GM10847 (cell line): Measurements from ENCODE around the gene SF3B4.

ENCODE experiments used
- POLR2A ChIP-seq: IDR thresholded peaks from 2 replicates; pipeline ENCODE4 v1.6.1; 2011; ENCODE audit not compliant: insufficient read length; ENCODE audit errors: extremely low read depth

The SF3B4 gene

DNA sequence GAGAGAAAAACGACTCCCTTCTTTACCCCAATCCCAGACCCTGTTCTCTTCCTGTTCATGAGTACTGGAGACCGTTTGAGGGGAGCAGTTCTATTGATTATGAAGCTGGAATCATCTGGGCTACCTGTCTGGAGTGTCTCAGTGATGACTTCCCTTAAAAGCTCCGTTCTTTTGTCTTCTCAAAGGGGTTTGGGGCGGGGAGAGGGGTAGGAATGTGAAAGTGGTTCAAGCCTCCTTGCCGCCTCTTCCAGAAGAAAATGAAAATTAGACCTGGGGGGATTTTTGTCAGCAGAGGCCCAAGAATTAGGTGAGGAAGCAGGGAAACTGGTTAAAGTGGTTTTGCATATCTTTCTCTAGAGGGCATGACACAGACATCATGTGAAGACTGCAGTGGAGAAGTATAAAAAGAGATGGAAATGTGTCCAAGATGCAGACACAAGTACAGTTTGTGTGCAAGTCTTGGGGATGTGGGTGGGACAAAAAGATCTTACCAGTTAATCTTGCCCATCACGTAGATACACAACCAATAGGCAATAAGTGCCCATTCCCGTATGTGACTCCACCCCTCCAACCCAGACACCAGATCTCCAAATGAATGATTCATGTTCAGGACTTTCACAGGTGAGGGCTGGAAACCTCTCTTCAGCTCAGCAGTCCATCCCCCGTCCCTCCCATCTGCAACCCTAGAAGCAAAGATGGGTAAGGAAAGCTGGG lies 9.5 kb upstream of the SF3B4 start:
- TF ChIP-seq POLR2A: no peak

DNA sequence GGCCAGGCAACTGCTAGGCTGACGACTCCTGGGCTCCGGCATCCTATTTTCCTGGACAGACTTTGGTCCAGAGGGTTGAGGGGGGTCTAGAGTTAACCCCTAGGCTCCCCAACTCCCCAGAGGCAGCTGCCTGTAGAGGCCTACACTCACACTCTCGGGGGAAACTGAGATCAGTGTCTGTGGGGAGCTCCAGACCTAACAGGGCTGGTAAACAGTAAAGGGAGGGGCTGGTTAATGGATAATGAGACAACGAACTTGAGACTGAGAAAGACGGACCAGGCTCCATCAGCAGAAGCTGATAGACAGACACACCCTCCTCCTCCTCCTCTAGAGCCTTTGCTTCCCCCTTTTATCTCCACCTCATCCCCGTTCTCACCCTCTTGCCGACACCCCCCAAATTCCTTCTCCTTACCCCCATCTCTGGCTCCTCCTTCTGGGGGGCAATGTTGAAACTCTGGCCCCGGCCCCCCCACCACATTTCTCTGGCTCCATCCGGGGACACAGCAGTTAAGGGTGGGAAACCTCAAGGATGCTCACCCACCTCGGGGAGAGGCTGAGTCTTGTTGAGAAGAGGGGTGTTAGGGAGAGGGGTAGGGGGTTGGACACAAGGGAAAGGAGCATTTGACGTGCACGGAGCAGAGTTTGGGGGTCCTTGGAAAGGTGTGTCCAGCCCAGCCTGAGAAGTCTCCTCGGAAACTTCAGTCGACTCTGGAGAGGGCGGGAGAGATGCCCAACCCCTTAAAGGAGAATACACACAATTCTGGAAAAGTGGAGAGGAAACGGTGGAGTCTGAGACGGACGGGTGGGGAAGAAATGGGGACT lies 8.8 kb upstream of the SF3B4 start, which contains the start of gene MTMR11:
Gene MTMR11 (minus strand): TSS at position 710 of the 822 bp plus-strand sequence. CDS start 232 bp downstream, at position 478.
- TF ChIP-seq POLR2A: no peak

GRCh38 chr1:149934356-149934755 lies 6.8 kb upstream of the SF3B4 start:
- TF ChIP-seq POLR2A: no peak

- no peak for TF ChIP-seq POLR2A
These were observed 5.6 kb upstream of the SF3B4 start for GRCh38 chr1:149933208-149933607.

- no peak for TF ChIP-seq POLR2A
These were observed 4.9 kb upstream of the SF3B4 start for GRCh38 chr1:149932474-149932873.

- no peak for TF ChIP-seq POLR2A
These were observed 3.7 kb upstream of the SF3B4 start for GRCh38 chr1:149931212-149931790.

DNA sequence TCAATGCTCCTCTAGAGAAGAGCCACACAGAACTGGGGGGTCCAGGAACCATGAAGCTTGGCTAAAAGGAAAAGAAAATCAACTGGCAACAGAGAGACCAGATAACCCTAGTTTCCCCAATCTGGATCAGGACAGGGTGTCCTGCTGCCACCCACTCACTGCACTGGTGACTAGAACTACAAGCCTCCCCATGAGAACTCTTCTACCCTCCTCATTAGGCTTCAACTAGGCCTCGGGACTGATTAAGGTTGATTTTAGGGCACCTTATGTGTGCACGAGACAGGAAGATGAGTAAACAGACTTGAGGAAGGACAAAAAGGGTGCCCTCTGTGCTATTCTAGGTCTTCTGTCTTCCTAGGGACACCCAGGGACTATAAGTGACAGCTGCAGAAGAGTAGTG lies 2.3 kb upstream of the SF3B4 start:
- TF ChIP-seq POLR2A: no peak

GRCh38 chr1:149928401-149928724 lies 760 bp upstream of the SF3B4 start:
- no peak for TF ChIP-seq POLR2A

DNA sequence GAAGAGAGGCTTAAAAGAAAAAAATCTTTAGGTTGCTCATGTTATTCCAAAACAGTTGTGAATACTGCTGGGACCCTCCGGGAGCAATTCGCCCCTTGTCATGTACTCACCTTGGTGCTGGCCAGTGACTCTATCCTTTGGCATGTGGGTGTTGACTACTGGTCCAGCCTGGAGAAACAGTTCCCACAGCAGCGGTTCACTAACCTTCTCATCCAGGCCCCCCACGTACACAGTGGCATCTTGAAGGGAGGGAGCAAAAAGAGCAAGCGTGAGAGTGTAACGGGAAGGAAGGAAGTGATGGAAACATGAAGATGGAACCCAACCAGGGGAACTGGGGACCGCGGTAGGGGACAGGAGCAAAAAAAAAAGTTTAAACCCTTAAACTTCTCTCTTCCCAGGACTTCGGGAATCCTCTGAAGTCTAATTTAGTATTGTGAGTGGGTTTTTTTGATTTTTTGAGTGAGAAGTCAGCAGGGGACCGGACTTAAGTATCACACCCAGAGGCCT lies 494 bp downstream of the SF3B4 start:
- no peak for TF ChIP-seq POLR2A

- no peak for TF ChIP-seq POLR2A
These were observed 1.3 kb downstream of the SF3B4 start for GRCh38 chr1:149926296-149926695.

GRCh38 chr1:149925751-149926150 lies 1.9 kb downstream of the SF3B4 start:
- TF ChIP-seq POLR2A: no peak

GRCh38 chr1:149925345-149925744 lies 2.3 kb downstream of the SF3B4 start:
- TF ChIP-seq POLR2A: no peak

DNA sequence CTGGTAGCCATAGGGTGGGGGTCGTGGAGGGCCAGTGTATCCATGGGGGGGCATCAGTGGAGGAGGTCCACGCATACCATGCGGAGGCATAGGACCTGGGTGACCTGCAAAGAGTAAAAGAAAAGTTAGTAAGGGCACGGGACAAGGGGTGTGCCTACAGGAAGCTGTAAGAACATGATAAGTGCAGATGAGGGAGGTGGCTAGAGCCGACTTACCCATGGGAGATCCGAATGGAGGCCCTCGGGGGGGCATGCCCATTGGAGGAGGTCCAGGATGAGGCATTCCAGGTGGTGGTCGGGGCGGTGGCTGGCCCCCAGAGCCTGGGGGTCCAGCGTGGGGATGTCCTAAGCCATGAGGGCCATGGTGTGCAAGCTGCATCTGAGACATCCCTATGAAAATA lies 4.0 kb downstream of the SF3B4 start:
- no peak for TF ChIP-seq POLR2A

- no peak for TF ChIP-seq POLR2A
These were observed 9.9 kb downstream of the SF3B4 start, which contains the start of gene SV2A for GRCh38 chr1:149917571-149918144. Gene SV2A (minus strand): TSS chr1:149917844. CDS start chr1:149913840, 4,004 bp downstream.

DNA sequence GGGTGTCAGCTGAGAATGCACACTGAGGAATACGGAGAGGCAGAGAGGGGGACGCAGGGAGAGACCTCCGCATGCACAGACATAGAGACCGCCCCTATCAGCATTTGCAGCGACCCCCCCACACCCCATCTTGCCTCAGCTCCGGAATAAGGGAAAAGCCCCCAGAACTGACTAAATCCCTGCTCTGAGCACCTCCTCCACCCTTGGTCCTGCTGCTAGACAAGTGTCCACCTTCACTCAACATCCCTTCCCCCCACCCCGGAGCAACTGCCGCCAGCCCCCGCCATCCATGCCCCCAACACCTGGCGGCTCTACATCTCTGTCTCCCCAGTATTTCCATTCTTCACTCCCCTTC lies 10.7 kb downstream of the SF3B4 start:
- no peak for TF ChIP-seq POLR2A
